Stimulated activated naive CD8-positive, alpha-beta T cell treated with anti-CD3 and anti-CD28 coated beads, Interleukin-15, Interleukin-2, amounts not matched to agents 100 ng/mL and 50 ng/mL, for 24 hours (primary cell): Measurements from ENCODE around the gene OGFOD3.

Experiments
- H3K27ac Mint-ChIP-seq: one replicate; pipeline ENCODE4 v1.8.0; 2021; ENCODE audit warnings: mild to moderate bottlenecking, mixed read lengths
- H3K27me3 Mint-ChIP-seq: one replicate; pipeline ENCODE4 v1.8.0; 2021; ENCODE audit warnings: mixed read lengths
- H3K36me3 Mint-ChIP-seq: one replicate; pipeline ENCODE4 v1.8.0; 2021; ENCODE audit warnings: low read depth, mixed read lengths
- H3K4me1 Mint-ChIP-seq: one replicate; pipeline ENCODE4 v1.8.0; 2021; ENCODE audit warnings: low read depth, mixed read lengths
- H3K4me3 Mint-ChIP-seq: one replicate; pipeline ENCODE4 v1.8.0; 2021; ENCODE audit warnings: mild to moderate bottlenecking, mixed read lengths
- H3K9me3 Mint-ChIP-seq: one replicate; pipeline ENCODE4 v1.8.0; 2021; ENCODE audit warnings: mixed read lengths

The OGFOD3 gene

GRCh38 chr17:82392209-82392920, 26.0 kb downstream of the OGFOD3 start:
- no peaks in the 10 kb centered on the region for H3K4me1 Mint-ChIP-seq
- H3K9me3 Mint-ChIP-seq, result no peaks in the 10 kb centered on the region
- peak overlapping the region; percentile 31 for H3K27ac Mint-ChIP-seq
- no peak overlapping the region for H3K4me3 Mint-ChIP-seq
- H3K27me3 Mint-ChIP-seq, result no peaks in the 10 kb centered on the region
- H3K36me3 Mint-ChIP-seq, result peaks cover 10% of the 10 kb centered on the region

GRCh38 chr17:82391496-82392066, 26.8 kb downstream of the OGFOD3 start:
- Mint-ChIP-seq H3K27me3 (no peaks in the 10 kb centered on the region), H3K9me3 (no peaks in the 10 kb centered on the region), H3K36me3 (peaks cover 10% of the 10 kb centered on the region), H3K4me3 (no peak overlapping the region), H3K27ac (no peak overlapping the region), H3K4me1 (no peaks in the 10 kb centered on the region)

GRCh38 chr17:82390860-82391435, 27.4 kb downstream of the OGFOD3 start:
- no peaks in the 10 kb centered on the region for H3K4me1 Mint-ChIP-seq
- H3K27ac Mint-ChIP-seq, result no peak overlapping the region
- no peak overlapping the region for H3K4me3 Mint-ChIP-seq
- peaks cover 6% of the 10 kb centered on the region for H3K36me3 Mint-ChIP-seq
- no peaks in the 10 kb centered on the region for H3K27me3 Mint-ChIP-seq
- no peaks in the 10 kb centered on the region for H3K9me3 Mint-ChIP-seq

GRCh38 chr17:82390015-82390859, 28.1 kb downstream of the OGFOD3 start:
- Mint-ChIP-seq H3K27me3 (no peaks in the 10 kb centered on the region), H3K9me3 (no peaks in the 10 kb centered on the region), H3K36me3 (peaks cover 6% of the 10 kb centered on the region), H3K27ac (no peak overlapping the region), H3K4me1 (no peaks in the 10 kb centered on the region), H3K4me3 (no peak overlapping the region)

- Mint-ChIP-seq H3K4me1 (no peaks in the 10 kb centered on the region), H3K36me3 (peaks cover 6% of the 10 kb centered on the region), H3K9me3 (no peaks in the 10 kb centered on the region), H3K27ac (no peak overlapping the region), H3K27me3 (no peaks in the 10 kb centered on the region), H3K4me3 (no peak overlapping the region)
Measured at GRCh38 chr17:82389379-82389778, 29.0 kb downstream of the OGFOD3 start.

GRCh38 chr17:82388922-82389283, 29.5 kb downstream of the OGFOD3 start:
- Mint-ChIP-seq H3K27ac (no peak overlapping the region), H3K36me3 (peaks cover 6% of the 10 kb centered on the region), H3K9me3 (no peaks in the 10 kb centered on the region), H3K4me1 (no peaks in the 10 kb centered on the region), H3K4me3 (no peak overlapping the region), H3K27me3 (no peaks in the 10 kb centered on the region)

GRCh38 chr17:82388223-82388921, 30.0 kb downstream of the OGFOD3 start:
- H3K4me3 Mint-ChIP-seq, result no peak overlapping the region
- peaks cover 2% of the 10 kb centered on the region for H3K36me3 Mint-ChIP-seq
- no peaks in the 10 kb centered on the region for H3K9me3 Mint-ChIP-seq
- H3K27ac Mint-ChIP-seq, result no peak overlapping the region
- no peaks in the 10 kb centered on the region for H3K27me3 Mint-ChIP-seq
- H3K4me1 Mint-ChIP-seq, result no peaks in the 10 kb centered on the region

GRCh38 chr17:82387705-82388106, 30.7 kb downstream of the OGFOD3 start:
- no peaks in the 10 kb centered on the region for H3K36me3 Mint-ChIP-seq
- no peak overlapping the region for H3K4me3 Mint-ChIP-seq
- no peaks in the 10 kb centered on the region for H3K9me3 Mint-ChIP-seq
- H3K27ac Mint-ChIP-seq, result no peak overlapping the region
- no peaks in the 10 kb centered on the region for H3K27me3 Mint-ChIP-seq
- no peaks in the 10 kb centered on the region for H3K4me1 Mint-ChIP-seq

GRCh38 chr17:82386881-82387704, 31.3 kb downstream of the OGFOD3 start:
- Mint-ChIP-seq H3K9me3 (no peaks in the 10 kb centered on the region), H3K27ac (no peak overlapping the region), H3K27me3 (no peaks in the 10 kb centered on the region), H3K36me3 (no peaks in the 10 kb centered on the region), H3K4me3 (no peak overlapping the region), H3K4me1 (no peaks in the 10 kb centered on the region)

- Mint-ChIP-seq H3K36me3 (no peaks in the 10 kb centered on the region), H3K27me3 (peaks cover 3% of the 10 kb centered on the region), H3K4me3 (no peak overlapping the region), H3K27ac (no peak overlapping the region), H3K4me1 (peaks cover 2% of the 10 kb centered on the region), H3K9me3 (no peaks in the 10 kb centered on the region)
Measured at GRCh38 chr17:82386255-82386831, 32.0 kb downstream of the OGFOD3 start.

- peaks cover 5% of the 10 kb centered on the region for H3K4me1 Mint-ChIP-seq
- H3K36me3 Mint-ChIP-seq, result no peaks in the 10 kb centered on the region
- H3K27me3 Mint-ChIP-seq, result peaks cover 10% of the 10 kb centered on the region
- H3K4me3 Mint-ChIP-seq, result no peak overlapping the region
- H3K27ac Mint-ChIP-seq, result no peak overlapping the region
- no peaks in the 10 kb centered on the region for H3K9me3 Mint-ChIP-seq
Measured at GRCh38 chr17:82385559-82386254, 32.7 kb downstream of the OGFOD3 start.

GRCh38 chr17:82384730-82385481, 33.5 kb downstream of the OGFOD3 start:
- no peak overlapping the region for H3K4me3 Mint-ChIP-seq
- H3K36me3 Mint-ChIP-seq, result no peaks in the 10 kb centered on the region
- peaks cover 5% of the 10 kb centered on the region for H3K4me1 Mint-ChIP-seq
- H3K27me3 Mint-ChIP-seq, result peaks cover 15% of the 10 kb centered on the region
- H3K9me3 Mint-ChIP-seq, result no peaks in the 10 kb centered on the region
- H3K27ac Mint-ChIP-seq, result no peak overlapping the region
